Suppressor macrophage (primary cell): ENCODE measurements around the gene TTC39A.

ENCODE experiments used
- DNase-seq, 4 experiments: peaks; one replicate each; pipeline ENCODE4 v3.0.0-alpha.2; 2020 to 2022

The TTC39A gene

DNA sequence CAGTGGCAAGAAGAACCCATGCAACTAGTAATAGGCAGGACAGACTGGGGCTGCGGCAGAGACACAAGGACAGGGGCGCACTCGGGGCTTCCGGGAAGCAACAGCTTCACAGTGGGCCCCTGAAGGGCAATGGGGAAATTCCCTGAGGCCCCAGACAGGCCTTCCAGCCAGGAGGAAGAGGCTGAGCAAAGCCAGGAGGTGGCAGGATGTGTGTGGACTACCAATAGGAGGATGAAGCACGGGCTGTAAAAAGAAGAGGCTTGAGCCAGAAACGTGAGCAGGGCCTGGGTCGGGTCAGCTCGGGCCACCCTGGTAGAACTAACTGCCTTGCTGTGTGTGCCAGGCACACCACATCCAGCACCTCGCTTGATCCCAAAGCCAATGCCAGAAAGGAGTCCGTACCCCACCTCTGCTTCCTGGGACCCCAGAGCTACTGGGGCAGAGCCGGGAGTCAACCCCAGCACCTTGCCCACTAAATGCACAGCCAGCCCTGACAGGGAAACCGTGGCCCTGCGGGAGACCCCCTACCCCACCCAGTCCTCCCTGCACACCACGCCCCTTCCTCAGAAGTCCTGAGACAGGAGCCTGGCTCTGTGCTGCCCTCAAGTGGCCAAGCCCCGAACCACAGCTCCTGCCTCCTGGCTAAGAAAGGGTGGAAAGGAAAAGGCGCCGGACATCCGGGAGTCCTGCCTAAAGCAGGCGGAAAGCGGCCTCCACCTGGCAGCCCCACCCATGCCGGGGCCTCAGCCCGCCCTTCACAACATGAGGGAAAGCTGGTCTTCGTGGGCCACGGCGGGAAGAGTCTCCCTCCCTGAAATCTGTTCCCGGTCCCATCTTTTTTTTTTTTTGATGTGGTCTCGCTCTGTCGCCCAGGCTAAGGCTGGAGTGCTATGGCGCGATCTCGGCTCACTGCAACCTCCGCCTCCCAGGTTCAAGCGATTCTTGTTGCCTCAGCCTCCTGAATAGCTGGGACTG is 33.7 kb downstream of the TTC39A start:
- peak; percentile 79 to 89 (median 86) for DNase-seq

GRCh38 chr1:51295926-51296325 is 34.4 kb downstream of the TTC39A start:
- no peak for DNase-seq

DNA sequence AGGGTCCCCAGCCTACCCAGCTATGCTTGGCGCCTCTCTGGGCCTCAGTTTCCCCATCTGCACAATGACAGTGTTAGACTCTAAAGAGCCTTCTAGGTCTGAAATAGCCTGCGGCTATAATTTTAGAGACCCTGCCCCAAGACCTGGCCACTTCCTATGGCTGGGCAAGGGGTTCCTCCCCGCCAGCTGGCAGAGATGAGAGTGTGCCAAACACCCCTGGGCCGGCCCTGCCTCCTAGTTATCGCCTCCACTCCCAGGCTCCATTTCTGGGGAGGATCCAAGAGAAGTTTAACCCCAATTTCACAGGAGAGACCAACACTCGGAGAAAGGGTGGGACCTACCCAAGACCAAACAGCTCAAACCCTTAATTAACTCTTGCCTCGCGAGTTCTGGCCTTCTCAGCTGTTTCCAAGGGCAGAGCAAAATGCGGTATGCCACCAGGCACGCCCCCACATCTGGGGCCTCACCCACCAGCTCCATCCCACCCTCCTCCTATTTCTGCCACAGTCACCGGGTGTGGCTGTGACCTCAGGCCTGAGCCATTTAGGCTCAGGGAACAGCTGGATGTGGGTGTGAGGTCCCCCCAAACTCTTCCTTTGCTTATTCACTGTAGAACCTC is 35.7 kb downstream of the TTC39A start:
- no peak for DNase-seq

GRCh38 chr1:51293898-51294515 is 36.4 kb downstream of the TTC39A start:
- no peak for DNase-seq

- DNase-seq: no peak
These were observed 39.9 kb downstream of the TTC39A start for GRCh38 chr1:51290489-51290847.

GRCh38 chr1:51289676-51290488 is 40.5 kb downstream of the TTC39A start:
- no peak for DNase-seq

- no peak for DNase-seq
These were observed 41.8 kb downstream of the TTC39A start for GRCh38 chr1:51288578-51288977.

GRCh38 chr1:51287966-51288365 is 42.4 kb downstream of the TTC39A start:
- no peak for DNase-seq

- no peak for DNase-seq
These were observed 45.3 kb downstream of the TTC39A start for GRCh38 chr1:51285055-51285454.

GRCh38 chr1:51284487-51284954 is 45.8 kb downstream of the TTC39A start:
- DNase-seq: no peak

- DNase-seq: no peak
These were observed 46.4 kb downstream of the TTC39A start for GRCh38 chr1:51283979-51284378.

DNA sequence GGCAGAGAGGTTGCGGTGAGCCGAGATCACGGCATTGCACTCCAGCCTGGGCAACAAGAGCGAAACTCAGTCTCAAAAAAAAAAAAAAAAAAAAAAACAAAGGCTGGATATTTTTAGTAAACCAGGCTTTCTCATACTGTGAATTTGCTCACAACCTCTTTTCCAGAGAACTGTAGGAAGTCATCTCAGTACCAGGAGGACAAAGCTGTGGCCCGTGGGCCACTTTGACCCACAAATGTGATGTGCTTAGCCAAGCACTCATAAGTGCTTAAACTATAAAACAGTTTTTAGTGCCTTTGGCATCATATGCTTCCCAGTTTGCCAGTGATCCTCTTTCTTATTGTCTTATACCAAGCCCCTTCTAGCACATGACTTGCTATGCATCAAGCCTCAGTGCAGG is 47.8 kb downstream of the TTC39A start:
- no peak for DNase-seq

GRCh38 chr1:51281807-51282206 is 48.6 kb downstream of the TTC39A start:
- no peak for DNase-seq

DNA sequence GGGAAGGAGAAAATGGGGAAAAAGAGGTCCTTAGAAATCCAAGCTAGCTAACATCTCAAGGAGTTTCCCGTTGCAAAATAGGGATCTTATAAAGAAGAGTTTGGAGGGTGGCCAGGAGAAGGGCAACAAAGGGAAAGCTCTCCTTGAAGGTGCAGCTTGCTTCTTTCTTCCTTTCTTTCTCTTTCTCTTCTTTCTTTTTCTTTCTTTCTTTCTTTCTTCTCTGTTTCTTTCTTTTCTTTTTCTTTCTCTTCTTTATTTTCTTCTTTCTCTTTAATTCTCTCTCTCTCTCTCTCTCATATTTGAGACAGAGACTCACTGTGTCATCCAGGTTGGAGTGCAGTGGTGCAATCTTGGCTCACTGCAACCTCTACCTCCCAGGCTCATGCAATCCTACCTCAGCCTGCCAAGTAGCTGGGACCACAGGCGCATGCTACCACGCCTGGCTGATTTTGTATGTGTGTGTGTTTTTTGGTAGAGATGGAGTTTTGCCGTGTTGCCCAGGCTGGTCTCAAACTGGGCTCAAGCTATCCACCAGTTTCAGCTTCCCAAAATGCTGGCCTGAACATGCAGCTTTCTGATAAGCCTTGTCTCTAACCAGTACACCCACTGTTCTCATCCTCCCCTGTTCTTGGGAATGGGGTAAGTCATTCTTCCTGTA is 49.9 kb downstream of the TTC39A start:
- no peak for DNase-seq

GRCh38 chr1:51276286-51276685 is 54.1 kb downstream of the TTC39A start:
- DNase-seq: no peak

DNA sequence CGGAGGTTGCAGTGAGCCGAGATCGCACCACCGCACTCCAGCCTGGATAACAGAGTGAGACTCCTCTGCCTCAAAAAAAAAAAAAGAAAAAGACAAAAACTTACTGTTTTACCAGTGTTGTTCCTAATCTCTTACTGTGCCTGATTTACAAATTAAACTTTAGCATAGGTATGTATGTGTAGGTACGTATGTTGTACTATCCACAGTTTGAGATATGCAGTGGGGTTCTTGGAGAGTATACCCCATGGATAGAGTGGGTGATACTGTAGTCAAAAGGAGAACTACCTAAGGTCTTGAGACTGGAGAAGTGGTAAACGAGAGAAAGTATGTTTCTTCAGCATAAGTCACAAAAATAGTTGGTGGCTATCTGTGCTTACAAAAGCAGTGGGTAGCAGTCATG is 55.7 kb downstream of the TTC39A start:
- peak in 2 of 4 experiments; percentile 20 to 24 for DNase-seq

DNA sequence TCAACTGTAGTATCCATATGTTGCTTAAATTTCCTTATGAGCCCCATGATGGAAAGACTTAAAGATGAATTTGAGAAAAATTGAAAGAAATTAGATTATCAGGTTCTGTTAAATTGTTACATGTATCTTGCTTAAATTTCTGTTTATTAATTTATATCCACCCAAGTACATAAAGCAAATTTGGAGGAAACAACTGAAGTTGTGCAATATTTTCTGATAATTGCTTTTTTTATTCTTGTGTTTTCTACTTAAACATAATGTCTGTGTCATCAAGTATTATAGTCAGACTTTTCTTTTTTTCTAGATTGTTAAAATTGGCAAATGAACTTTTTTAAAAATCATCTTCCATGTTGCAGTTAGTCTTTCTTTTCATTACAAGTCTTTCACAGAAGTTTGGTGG is 57.4 kb downstream of the TTC39A start:
- no peak for DNase-seq

GRCh38 chr1:51270751-51271150 is 59.6 kb downstream of the TTC39A start:
- no peak for DNase-seq

GRCh38 chr1:51268634-51269033 is 61.7 kb downstream of the TTC39A start:
- peak in 1 of 4 experiments; percentile 12 for DNase-seq

DNA sequence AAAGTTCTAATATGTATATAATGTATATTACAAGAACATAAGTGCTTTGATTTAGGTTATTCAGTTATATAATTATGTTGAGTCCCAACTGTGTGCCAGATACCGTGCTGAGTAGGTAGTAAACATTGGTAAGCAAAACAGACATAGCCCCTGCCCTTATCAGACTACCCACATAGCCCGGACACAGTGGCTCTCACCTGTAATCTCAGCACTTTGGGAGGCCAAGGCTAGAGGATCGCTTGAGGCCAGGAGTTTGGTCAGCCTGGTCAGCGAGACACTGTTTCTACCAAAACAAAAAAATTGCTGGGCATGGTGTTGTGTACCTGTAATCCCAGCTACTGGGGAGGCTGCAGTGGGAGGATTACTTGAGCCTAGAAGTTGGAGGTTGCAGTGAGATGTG is 63.6 kb downstream of the TTC39A start:
- no peak for DNase-seq

DNA sequence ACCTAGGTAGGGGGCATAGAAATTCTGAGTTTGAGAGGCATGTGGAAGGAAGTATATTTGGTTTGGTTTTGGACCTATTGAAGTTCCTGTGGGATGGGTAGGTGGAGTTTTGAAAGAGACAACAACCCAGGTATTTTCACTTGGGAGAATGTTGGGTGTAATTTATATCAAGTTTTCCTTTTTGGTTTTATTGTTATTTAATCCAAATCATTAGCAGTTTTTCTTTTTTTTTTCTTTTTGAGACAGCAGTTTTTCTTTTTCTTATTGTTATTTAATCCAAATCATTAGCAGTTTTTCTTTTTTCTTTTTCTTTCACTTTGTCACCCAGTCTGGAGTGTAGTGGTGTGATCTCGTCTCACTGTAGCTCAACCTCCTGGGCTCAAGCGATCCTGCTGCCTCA is 64.2 kb downstream of the TTC39A start:
- no peak for DNase-seq

DNA sequence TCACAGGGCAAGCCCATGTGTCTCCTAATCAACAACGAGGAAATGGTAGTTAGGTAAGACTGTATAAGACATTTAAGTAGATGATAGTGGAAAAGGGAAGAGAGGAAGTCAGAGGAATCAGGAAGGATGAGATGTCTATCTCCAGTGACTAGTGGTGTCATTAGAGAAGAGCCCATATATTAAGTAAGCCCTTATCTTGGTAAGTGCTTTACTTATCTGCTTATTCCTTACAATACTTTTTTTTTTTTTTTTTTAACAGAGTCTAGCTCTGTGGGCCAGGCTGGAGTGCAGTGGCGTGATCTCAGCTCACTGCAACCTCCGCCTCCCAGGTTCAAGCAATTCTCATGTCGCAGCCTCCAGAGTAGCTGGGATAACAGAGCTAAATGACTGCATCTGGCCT is 64.7 kb downstream of the TTC39A start:
- DNase-seq: peak in 2 of 4 experiments; percentile 37 to 44
